ENCODE results near the gene USP44.

DNA sequence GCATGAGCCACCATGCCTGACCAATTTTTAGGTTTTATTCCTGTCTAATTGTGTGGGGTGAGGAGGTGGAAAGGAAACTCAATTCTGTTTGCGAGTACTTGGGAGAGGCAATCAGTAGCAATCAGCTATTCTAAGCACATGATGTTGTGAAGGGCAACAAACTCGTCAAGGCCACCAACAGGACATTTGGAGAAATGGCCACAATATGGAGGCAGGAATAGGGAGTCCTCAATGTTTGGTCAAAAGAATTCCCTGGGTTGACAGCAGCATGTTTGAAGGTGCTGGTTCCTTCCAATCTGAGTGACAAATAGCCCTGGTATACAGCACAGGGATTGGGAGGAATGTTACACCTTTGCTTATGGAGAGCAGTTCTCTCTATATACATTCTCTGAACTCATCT is 32.7 kb upstream of the USP44 start:
- TF ChIP-seq, protein P1, sequence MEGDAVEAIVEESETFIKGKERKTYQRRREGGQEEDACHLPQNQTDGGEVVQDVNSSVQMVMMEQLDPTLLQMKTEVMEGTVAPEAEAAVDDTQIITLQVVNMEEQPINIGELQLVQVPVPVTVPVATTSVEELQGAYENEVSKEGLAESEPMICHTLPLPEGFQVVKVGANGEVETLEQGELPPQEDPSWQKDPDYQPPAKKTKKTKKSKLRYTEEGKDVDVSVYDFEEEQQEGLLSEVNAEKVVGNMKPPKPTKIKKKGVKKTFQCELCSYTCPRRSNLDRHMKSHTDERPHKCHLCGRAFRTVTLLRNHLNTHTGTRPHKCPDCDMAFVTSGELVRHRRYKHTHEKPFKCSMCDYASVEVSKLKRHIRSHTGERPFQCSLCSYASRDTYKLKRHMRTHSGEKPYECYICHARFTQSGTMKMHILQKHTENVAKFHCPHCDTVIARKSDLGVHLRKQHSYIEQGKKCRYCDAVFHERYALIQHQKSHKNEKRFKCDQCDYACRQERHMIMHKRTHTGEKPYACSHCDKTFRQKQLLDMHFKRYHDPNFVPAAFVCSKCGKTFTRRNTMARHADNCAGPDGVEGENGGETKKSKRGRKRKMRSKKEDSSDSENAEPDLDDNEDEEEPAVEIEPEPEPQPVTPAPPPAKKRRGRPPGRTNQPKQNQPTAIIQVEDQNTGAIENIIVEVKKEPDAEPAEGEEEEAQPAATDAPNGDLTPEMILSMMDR (IDR thresholded peaks at IDR 0.05) = no peak
- no peak for TF ChIP-seq POLR2A (IDR thresholded peaks at IDR 0.05)

All from adrenal gland (tissue), 5 donors.